GM19438 (cell line): ENCODE measurements around the gene ENTHD1.
"Not testable (repeated sequence)": the region's sequence is repeated elsewhere in the genome, so short reads cannot be mapped to it uniquely, and the experiment has no call there.

ENCODE experiments used
- ATAC-seq: cut with Tn5 transposase; IDR thresholded peaks from one replicate; pipeline ENCODE4 v1.9.1; 2021; ENCODE audit warnings: low read depth; ENCODE audit not compliant: unreplicated experiment

The ENTHD1 gene

GRCh38 chr22:39856588-39856987 lies 37.0 kb downstream of the ENTHD1 start:
- ATAC-seq: no peak

GRCh38 chr22:39852799-39853198 lies 40.8 kb downstream of the ENTHD1 start:
- ATAC-seq: no peak

- no peak for ATAC-seq
Measured at GRCh38 chr22:39851606-39852315, 41.8 kb downstream of the ENTHD1 start.

DNA sequence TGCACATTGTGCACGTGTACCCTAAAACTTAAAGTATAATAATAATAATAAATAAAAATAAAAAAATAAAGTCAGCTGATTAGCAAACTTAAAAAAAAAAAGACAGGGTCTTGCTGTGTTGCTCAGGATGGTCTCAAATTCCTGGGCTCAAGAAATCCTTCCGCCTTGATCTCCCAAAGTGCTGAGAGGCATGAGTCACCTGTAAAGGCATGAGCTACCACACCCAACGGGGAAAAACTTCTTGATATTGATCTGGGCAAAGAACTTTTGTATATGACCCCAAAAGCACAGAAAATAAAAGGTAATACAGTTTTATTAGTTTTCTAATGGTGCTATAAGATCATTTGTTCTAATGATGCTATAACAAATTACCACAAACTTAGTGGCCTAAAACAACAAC lies 46.1 kb downstream of the ENTHD1 start:
- no peak for ATAC-seq

- ATAC-seq: not testable (repeated sequence)
Measured at GRCh38 chr22:39846539-39846938, 47.0 kb downstream of the ENTHD1 start.

GRCh38 chr22:39845529-39845928 lies 48.0 kb downstream of the ENTHD1 start:
- ATAC-seq: no peak

DNA sequence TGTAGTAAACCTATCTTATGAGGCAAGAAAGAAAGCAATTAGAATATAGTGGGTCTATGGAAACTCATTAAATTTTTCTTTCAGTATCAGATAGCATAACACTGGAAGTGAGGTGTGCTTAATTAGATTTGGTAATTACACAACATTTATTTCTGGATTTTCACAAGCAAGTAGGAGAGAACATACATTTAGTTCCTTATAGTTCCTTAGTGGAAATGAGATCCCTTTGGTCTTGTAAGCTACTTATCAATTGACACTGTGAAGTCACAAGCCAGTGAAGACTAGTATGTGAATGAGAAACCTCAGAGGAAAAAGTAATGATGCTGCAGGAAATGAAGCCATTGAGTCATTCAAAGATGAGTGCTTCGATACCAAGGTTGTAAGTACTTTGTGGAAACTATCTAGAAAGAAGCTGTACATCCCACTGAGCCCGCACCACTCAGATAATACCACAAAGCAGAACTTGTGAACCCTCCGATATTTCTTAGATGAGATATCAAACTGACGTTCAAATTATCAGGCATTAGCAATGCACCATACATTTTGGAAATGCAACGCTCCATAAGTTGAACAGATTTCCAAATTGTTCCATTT lies 53.5 kb downstream of the ENTHD1 start:
- no peak for ATAC-seq

DNA sequence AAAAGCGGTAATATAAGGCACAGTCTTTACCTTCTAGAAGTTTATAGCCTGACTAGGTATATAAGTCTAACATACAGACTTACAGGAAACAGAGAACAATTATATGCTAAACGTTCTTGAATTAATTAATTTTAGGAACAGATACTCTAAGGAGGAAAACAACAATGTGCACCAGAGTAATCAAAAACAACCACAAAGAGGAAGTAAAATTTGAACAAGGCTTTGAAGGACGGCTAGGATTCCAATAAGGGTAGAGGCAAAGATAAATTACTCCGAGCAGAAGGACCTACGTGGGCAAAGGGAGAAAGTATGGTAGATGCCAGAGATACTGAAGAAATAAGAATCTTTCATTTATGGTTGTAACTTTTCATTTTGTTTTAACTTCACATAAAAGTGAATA lies 54.4 kb downstream of the ENTHD1 start:
- no peak for ATAC-seq

DNA sequence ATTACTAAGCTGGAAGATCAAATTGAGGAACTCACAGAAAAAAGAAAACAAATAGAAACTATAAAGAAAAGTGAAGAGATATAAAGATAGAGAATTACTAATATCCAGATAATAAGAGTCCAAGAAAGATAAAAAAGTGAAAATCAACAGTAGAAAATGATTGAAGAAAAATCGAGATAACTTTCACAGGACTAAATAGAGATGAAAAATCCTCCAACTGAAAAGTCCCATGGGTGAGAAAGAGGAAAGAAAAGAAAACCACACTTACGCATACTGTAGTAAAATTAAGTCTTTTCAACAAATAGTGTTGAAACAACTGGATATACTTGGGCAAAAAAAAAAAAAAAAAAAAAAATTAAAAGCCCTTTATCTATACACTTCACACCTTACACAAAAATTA lies 60.0 kb downstream of the ENTHD1 start:
- no peak for ATAC-seq

DNA sequence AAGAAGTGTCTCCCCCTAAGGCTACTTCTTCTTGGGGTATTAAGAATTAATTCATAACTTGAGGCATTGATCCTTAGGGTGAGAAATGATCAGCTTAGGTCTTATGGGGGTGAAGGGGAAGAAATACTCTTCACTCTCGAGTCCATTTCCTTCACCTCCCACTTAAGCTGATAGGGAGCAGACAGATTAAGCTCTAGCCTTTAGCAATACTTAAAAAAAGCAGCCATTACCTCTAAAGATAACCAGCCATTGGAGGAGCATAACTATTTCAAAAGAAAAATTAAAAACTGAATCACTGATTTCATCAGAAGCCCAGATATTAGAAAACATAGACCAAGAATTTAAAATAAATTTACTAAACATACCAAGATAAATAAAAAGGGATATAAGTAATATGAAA lies 60.5 kb downstream of the ENTHD1 start:
- ATAC-seq: no peak

DNA sequence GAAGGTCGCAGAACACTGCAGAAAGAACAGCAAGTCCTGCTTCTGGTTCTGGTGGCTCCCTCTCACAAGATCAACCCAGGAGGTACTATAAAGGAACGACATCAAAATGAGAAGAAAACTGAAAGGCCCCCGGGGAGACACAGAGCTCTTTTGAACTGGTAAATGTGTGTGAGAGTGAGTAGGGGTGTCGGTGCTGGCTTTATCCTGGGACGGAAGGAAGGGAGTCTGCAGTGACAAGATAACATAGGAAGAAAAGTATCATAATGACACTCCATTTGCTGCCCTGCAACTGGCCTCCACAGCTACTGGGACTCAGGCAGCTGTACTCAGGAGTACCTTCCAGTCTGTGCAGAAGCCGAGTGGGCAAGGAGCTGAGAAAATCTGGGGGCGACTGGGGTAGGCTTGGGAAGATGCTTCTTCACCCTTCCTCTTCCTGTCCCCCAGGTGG lies 60.9 kb downstream of the ENTHD1 start:
- no peak for ATAC-seq

- ATAC-seq: no peak
Measured at GRCh38 chr22:39825661-39826102, 67.9 kb downstream of the ENTHD1 start.

DNA sequence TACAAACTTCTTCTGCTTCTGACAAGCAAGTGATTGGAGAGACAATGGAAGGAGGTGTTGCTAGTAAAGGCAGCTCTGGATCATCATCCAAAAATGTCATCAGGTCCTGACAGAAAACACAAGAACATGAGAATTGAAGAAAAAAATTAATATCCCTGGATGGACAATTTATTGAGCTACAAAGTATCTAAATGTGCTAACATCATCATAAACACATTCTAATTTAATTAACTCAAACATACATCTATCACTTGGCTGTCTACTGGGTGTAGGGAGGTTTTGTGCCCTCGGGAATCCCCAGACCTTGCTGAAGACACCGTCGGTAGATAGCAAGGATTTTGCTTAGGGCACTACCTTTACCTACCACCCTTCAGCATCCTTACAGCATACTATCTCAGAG lies 72.6 kb downstream of the ENTHD1 start:
- ATAC-seq: no peak

- ATAC-seq: no peak
Measured at GRCh38 chr22:39820256-39820655, 73.3 kb downstream of the ENTHD1 start.

DNA sequence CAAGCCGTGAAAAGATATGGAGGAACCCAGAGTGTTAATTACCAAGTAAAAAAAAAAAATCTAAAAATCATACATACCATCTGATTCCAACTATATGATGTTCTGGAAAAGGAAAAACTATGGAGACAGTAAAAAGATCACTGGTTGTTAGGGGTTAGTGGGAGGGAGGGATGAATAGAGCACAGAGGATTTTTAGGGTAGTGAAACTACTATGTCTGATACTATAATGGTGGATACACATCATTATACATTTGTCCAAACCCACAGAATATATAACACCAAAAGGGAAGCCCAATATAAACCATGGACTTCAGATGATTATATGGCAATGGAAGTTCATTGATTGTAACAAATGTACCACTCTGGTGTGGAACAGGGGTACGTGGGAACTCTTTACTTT lies 74.1 kb downstream of the ENTHD1 start:
- ATAC-seq: no peak

DNA sequence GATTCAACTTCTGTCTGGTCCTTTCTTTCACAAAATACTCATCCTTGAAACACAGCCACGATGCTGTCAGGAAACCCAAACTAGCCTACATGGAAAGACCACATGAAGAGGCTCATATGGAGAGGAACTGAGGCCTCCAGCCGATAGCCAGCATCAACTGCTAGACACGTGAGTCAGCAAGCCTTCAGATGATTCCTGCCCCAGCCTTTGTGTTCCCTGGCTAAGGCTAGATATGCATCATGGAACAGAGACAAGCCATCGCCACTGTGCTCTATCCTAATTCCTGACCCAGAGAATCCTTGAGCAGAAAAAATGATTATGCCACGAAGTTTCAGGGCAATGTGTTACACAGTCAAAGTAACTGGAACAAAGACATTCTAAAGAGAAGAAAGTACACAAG lies 75.5 kb downstream of the ENTHD1 start:
- ATAC-seq: no peak

- ATAC-seq: no peak
Measured at GRCh38 chr22:39815932-39816331, 77.6 kb downstream of the ENTHD1 start.

GRCh38 chr22:39814899-39815298 lies 78.7 kb downstream of the ENTHD1 start:
- no peak for ATAC-seq

DNA sequence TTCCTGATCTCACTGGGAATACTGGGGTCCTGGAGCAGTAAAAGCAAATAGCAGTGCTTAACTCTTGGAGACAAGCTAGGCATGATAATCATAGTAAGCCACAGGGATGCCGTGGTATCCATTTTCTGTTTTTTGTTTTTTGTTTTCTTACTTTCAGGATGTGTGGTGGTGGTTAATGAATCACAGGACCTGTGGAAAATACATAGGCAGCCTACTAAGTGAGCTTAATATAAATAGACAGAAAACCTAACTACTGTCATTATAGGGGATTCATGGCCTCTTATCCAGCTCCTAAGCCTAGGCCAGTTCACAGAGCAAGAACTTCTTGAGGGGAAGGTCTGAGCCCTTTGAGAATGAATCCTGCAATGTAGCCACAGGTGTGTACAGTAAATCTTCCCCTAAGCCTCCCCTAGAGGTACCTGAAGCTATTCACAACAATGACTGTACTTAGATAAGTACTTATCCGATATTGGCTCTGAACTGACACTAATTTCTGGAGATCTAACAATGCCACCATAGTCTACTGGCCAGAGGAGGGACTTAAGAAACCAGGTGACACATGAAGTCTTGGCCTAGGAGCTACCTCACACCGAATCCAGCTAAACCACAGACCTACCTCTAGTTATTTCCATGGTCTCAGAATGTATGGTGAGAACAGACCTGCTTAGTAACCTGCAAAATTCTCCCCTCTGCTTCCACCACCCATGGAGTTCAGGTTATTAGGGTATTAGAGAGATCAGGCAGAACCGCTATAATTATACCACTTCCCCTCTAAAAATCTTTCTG lies 83.6 kb downstream of the ENTHD1 start:
- ATAC-seq: no peak

DNA sequence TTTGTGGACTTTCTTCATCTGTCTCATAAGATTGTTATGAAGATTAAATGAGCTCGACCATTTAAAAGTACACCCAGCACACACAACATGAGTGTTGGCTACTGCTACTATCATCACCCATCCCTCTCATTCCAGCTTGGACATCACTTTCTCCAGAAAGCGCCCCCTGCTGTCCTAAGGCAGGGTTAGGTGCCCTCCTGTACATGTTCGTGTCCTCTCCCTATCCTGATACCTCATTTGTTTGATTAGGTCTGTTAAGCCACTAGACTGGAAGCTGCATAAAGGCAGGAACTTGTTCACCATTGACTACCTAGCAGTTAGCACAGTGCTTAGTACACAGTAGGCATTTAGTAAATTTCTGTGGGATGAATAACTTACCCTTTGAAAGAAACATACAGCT lies 85.5 kb downstream of the ENTHD1 start:
- no peak for ATAC-seq

DNA sequence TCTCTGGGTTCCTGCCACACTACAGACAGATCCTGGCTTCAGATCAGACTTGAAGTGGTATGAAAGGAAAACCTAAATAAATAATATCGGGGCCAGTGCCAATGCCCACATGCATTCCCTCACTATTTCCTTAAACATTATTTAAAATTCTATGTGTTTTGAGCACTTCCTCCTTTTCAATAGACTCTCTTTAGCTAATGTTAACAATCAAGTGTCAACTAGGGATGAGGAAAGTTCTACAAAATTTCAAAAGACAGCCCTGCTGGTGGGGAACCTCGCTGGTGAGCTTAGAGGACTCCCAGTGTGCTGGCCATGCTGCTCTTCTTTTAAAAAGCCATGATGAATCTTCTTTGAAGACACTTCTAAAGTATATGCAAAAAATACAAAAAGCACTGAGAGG lies 87.5 kb downstream of the ENTHD1 start:
- ATAC-seq: no peak

GRCh38 chr22:39805117-39805516 lies 88.4 kb downstream of the ENTHD1 start:
- ATAC-seq: no peak
